Activated naive CD4-positive, alpha-beta T cell treated with anti-CD3 and anti-CD28 coated beads, Interleukin-2, amount 50 U/mL, for 72 hours (primary cell): ENCODE data around the gene IKZF3. TPM values are rescaled to one million over a fixed set of nuclear protein-coding genes. Genes with fewer than 3 reads are reported as not detected.
"Not testable (repeated sequence)": the region's sequence is repeated elsewhere in the genome, so short reads cannot be mapped to it uniquely, and the experiment has no call there.

Source experiments
- ATAC-seq, 2 donors: fragments of 150-1000 bp; cut with Tn5 transposase; 2 replicates each; pipeline ENCODE4 v1.10.0; 2021; ENCODE audit warnings: mild to moderate bottlenecking in 2 of 2, moderate library complexity in 2 of 2
- DNase-seq, 2 donors: peaks; one replicate each; pipeline ENCODE4 v3.0.0; 2021 to 2022; ENCODE audit warnings: low spot score in 2 of 2
- H3K27ac Mint-ChIP-seq, 2 donors: one replicate each; pipeline ENCODE4 v1.8.0; 2022; ENCODE audit warnings: mild to moderate bottlenecking in 2 of 2, mixed read lengths in 2 of 2
- H3K36me3 Mint-ChIP-seq, 2 donors: one replicate each; pipeline ENCODE4 v1.8.0; 2022; ENCODE audit warnings: mixed read lengths in 2 of 2
- H3K9me3 Mint-ChIP-seq, 2 donors: one replicate each; pipeline ENCODE4 v1.8.0; 2022; ENCODE audit warnings: mixed read lengths in 2 of 2
- total RNA-seq, 2 donors: library from RNA; stranded (reverse); gene quantifications; one replicate each; pipeline ENCODE4 v1.2.3, GENCODE V29; 2022

Gene IKZF3
- total RNA-seq, 2 donors from 2014 or later, result 37.6 to 60.8 TPM

DNA sequence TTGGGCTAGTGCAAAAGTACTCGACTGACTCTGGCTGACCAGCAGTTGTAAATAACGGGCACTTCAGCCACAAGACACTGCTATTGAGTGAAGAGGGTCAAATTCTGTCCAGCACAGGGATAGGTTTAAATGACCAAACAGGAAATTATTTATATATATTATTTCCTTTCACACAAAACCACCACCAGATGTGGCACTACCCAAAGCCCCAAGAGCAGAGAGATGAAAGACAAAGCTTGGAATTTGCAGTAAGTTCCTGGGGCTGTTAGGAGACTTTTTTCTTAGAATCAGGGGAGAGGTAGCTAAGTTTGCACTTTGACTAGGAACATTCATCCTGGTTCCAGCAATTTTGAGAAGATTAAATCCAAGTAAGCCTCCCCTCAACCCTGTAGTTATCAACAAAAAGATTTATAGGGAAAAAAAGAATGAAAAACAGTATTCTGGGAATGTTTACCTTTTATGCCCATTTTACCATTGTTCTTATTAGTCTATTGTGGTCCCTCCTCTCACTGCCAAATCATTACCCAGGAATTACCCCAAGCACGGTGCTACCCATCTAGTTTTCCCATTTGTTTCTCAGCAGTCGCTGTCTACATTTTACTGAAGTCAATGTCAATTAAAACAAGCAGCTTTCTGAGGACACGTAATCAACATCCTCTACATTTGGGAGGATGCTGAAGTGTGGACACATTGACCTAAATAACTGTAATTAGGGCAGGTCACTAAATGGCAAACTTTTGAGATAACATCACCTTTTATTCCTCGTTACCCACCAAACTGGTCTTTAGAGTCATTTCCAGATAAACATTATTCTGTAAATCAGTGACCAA is 82.9 kb downstream of the IKZF3 start:
- no peak for DNase-seq
- Mint-ChIP-seq H3K27ac (no peak overlapping the region), H3K36me3 (peaks cover 40 to 42% of the 10 kb centered on the region in 2 donors), H3K9me3 (no peaks in the 10 kb centered on the region)
- no peak for ATAC-seq

DNA sequence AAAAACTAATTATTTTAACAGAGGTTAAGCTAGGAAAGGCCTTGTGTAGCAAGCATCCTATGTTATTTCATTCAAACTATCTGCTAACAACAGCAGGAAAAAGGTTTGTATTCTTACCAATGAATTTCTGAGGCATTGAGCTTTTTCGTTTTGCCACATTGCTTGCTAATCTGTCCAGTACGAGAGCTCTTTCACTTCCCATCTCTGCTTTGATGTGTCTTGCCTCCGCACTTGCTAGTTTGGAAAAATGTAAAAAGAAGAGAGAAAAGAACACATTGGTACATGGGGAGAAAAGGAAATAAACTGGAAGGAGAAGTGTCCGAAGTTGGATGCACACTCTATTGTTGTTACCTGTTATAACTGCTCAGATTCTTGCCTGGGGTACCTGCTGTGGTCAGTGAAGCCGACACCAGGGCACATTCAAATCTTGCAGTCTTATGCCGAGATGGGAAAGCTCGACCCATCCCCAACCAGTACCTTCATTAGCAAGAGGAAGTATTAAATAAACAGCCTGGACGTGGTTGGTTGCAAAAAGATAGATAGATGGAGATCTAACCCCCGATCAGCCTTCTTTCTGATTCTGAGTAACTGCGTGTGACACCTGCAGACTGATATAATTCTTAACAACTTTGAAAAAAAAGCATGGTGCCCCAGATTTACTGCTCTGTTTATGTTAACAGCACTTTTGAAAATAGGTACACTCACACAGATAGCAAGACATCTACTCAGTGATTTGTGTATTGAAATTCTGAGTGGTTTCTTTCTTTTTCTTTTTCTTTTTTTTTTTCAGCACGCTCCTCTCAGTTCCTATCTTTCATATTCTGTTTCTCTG is 86.4 kb downstream of the IKZF3 start:
- no peak for DNase-seq
- Mint-ChIP-seq H3K27ac (peak overlapping the region; percentile 92 to 95), H3K36me3 (peaks cover 35 to 38% of the 10 kb centered on the region in 2 donors), H3K9me3 (no peaks in the 10 kb centered on the region)
- ATAC-seq, result peak; percentile 73 to 93

DNA sequence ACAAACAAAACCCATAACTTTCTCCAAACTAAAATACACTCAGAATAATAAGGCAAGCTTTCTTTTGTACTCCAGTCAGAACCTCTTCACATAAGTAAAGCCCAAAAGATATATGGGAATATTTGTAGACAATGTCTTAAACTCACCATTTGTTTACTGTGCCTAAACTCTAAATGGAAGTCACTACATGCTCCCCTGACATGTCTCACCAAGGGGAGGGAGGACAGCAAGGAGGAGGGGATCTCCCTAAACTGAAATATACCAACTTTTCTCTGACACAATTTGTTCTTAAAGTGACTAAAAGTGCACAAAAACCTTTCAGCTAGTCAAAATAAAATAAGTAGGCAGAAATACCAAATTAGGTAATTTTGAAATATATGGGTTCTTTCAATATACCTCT is 87.9 kb downstream of the IKZF3 start:
- peak; percentile 15 to 23 for ATAC-seq
- Mint-ChIP-seq H3K36me3 (peaks cover 32 to 42% of the 10 kb centered on the region in 2 donors), H3K9me3 (no peaks in the 10 kb centered on the region), H3K27ac (peak overlapping the region; percentile 94 to 95)
- no peak for DNase-seq

DNA sequence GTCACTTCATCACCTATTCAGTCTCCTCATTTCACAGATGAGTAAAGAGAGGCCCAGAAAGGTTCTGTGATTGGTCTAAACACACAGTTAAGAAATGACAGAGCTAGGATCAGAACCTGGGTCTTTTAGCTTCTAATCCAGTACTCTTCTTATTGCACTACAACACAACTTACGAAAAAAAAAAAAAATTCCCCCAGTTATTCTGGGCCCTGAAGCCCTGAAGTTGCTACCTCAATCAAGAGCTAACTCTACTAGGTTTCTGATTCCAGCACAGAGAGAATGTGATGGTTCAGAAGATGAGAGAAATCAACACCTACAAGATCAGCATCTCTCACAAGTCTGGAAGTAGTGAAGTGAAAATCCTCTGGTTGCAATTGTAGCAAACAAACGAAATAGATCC is 89.1 kb downstream of the IKZF3 start:
- DNase-seq (no peak), ATAC-seq (peak in 1 of 2 donors; percentile 12)
- Mint-ChIP-seq H3K36me3 (peaks cover 35 to 43% of the 10 kb centered on the region in 2 donors), H3K9me3 (no peaks in the 10 kb centered on the region), H3K27ac (peak overlapping the region; percentile 58 to 95)

DNA sequence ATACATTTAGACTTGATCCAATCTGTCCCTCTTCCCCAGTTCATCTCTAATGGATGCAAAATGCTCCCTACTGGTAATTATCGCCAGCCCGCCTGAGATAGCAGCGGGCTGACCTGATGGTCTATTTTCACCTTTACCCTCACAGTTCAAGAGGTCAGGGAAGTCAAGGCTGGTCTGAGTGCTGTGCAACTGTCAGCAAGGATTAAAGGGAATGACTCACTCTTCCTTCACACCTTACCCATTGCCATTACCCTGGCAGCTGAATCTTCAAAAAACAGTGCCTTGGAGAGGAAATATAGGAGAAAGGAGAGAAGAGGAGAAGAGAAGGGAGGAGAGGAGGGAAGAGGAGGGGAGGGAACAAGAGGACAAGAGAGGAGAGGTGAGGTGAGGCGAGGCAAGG is 90.1 kb downstream of the IKZF3 start:
- H3K36me3 Mint-ChIP-seq, result peaks cover 37 to 45% of the 10 kb centered on the region in 2 donors
- H3K9me3 Mint-ChIP-seq, result no peaks in the 10 kb centered on the region
- no peak for DNase-seq
- H3K27ac Mint-ChIP-seq, result peak overlapping the region; percentile 95 to 96
- ATAC-seq, result no peak

DNA sequence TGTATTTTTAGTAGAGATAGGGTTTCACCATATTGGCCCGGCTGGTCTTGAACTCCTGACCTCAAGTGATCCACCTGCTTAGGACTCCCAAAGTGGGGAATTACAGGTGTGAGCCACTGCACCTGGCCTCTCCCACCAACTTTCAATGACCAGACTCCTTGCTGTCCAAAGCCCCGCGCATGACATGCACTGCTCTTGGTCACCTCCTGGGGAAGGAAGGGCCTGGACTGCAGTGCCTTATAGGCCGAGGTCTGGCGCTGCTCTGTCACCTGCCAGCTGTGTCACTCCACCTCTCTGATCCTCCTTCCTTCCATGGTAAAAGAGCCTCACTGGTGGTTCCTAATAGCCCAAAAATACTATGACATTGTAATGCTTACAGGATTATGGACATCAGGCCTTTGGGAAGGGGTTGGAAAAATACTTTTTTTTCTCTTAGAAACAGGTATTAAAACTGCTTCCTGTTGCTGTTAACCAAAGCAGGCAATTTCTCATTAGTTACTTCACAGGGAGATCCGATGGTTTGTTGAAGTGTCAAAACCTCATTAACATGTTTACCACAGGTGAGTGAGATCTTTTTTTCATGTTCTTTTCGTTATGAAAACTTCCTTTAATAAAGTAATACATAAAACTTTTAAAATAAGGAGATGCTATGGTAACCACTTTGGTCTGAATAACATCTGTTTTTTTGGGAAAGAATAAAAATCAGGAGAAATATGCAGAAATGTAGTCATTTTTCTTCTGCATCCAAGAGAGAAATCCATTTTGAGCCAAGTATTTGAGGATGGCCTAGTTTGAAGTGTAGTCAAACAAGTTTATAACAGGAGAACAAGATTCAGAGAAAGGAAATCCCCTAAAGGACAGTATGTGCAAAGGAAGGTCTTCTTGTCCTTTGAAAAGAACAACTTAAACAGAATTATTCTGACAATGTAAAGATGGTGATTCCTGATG is 90.9 kb downstream of the IKZF3 start:
- Mint-ChIP-seq H3K9me3 (no peaks in the 10 kb centered on the region), H3K36me3 (peaks cover 42 to 53% of the 10 kb centered on the region in 2 donors), H3K27ac (peak overlapping the region; percentile 91 to 95)
- no peak for DNase-seq
- no peak for ATAC-seq

DNA sequence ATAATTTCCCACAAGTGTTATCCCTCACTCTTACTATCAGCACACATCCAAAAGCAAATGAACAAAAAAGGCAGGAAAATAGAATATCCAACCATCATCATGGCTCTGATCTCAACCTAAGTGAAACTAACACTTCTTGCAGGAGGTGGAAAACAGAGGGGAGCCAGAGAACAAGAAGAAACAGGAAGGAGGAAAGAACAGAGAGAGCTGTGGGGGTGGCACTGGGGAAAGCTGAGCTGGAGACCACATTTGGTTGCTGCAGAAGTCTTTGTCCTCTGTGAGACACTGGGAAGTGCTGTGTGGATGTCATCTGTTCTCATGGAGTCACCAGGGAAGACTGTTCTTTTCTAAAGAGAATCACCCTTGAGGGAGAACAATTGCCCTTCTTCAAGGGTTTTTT is 91.7 kb downstream of the IKZF3 start:
- Mint-ChIP-seq H3K9me3 (no peaks in the 10 kb centered on the region), H3K27ac (peak overlapping the region; percentile 10 to 95), H3K36me3 (peaks cover 44 to 59% of the 10 kb centered on the region in 2 donors)
- DNase-seq (no peak), ATAC-seq (no peak)

DNA sequence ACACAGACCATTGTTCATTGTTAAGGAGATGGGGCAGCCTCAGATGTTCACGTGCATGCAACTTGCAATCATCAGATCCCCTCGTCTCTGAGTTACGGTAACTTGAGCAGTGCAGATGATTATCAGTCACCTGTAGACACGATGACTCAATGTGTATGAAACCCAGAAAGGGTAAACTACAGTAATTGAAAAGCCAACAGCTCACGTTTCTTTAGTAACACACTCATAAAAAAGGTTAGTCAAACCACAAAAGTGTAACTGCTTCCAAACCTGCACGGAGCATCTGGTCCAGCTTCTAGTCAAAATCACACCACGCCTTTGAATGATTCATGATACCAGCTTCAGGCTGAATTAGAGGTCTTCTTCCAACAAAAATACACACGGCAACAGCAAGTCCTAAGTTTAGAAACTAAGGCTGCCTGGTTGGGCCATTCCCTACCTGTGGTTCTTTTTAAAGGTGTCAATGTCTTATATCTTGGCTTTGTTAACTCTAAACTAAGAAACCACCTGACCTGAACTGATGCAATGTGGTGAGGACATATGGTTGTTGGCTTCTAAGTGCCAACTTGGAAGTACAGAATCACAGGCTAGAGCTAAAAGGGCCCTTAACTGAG is 94.0 kb downstream of the IKZF3 start:
- DNase-seq, result peak; percentile 65 to 74
- no peaks in the 10 kb centered on the region for H3K9me3 Mint-ChIP-seq
- peak overlapping the region; percentile 88 to 95 for H3K27ac Mint-ChIP-seq
- ATAC-seq, result peak; percentile 83 to 88
- H3K36me3 Mint-ChIP-seq, result peaks cover 57 to 69% of the 10 kb centered on the region in 2 donors

DNA sequence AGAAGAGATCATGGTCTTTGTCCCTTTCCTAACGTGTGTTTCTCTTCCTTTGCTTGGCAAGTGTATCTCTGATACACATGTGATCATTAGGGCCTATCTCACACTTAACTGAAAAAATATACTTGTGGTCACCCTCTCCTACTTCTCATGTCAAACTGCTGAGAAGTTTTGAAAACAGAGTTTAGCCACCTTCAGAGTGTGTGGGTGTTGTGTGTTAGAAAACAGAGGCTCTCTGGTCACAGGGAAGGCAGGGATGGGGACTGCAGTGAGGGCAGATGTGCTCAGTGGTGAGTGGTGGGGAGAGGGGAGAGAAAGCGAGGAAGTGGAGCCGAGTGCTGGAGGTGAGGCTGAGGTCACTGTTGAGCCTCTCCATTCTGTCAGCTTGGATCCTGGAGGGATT is 97.0 kb downstream of the IKZF3 start:
- Mint-ChIP-seq H3K27ac (peak overlapping the region; percentile 93 to 95), H3K36me3 (peaks cover 54 to 71% of the 10 kb centered on the region in 2 donors), H3K9me3 (no peaks in the 10 kb centered on the region)
- no peak for DNase-seq
- ATAC-seq, result no peak

DNA sequence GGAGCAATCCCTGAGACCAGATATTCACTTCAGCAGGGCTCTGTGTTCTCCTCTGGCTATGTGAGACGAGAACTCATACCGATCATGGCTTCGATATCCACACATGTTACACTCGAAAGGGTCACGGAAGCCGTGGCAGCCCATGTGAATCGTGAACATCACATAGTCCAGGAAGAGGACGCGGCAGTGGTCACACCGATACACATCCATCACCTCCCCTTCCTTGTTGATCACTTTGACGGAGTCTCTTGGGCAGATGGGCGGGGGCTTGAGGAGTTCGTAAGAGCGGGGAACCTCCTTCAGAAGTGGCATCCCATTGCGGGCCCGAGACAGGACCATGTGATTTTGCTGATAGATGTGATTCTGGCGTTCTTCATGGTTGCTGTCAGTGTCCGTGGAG is 98.3 kb downstream of the IKZF3 start:
- ATAC-seq (no peak), DNase-seq (no peak)
- no peaks in the 10 kb centered on the region for H3K9me3 Mint-ChIP-seq
- H3K27ac Mint-ChIP-seq, result peak overlapping the region in 1 of 2 donors; percentile 95
- peaks cover 43 to 70% of the 10 kb centered on the region in 2 donors for H3K36me3 Mint-ChIP-seq

DNA sequence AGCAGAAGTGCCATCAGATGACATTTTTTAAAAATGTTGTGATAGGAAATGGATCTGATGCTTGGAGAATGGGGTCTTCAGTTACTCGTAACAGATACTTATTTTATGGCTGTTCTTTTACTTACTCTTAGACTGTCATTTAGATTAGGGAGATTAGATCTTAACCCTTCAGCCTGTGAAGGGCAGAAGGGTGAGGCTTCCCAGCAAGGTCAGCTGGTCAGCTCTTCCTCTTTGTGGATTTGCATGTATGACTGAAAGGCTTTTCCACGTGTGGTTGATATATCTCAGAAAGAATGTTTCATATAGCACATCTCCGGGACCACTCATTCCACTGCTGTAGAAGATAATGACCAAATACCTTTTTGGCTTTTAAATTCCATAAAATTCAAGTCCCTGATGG is 98.9 kb downstream of the IKZF3 start:
- Mint-ChIP-seq H3K36me3 (peaks cover 43 to 73% of the 10 kb centered on the region in 2 donors), H3K27ac (peak overlapping the region in 1 of 2 donors; percentile 95)

DNA sequence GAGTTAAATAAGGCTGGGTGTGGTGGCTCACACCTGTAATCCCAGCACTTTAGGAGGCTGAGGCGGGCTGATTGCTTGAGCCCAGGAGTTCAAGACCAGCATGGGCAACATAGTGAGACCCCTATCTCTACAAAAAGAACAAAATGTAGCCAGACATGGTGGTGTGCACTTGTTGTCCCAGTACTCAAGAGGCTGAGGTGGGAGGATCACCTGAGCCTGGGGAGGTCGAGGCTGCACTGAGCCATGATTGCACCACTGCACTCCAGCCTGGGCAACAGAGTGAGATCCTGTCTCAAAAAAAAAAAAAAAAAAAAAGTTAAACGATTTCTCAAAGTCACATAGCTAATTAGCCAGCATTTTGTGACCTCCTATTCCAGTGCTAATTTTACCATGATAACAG is 99.9 kb downstream of the IKZF3 start:
- DNase-seq, ATAC-seq, H3K9me3 Mint-ChIP-seq, H3K27ac Mint-ChIP-seq: not testable (repeated sequence)
- H3K36me3 Mint-ChIP-seq, result peaks cover 43 to 72% of the 10 kb centered on the region in 2 donors

More for the DNA sequence above, 98.9 kb downstream of the IKZF3 start:
- DNase-seq (no peak), ATAC-seq (no peak)
- H3K9me3 Mint-ChIP-seq, result no peaks in the 10 kb centered on the region

DNA sequence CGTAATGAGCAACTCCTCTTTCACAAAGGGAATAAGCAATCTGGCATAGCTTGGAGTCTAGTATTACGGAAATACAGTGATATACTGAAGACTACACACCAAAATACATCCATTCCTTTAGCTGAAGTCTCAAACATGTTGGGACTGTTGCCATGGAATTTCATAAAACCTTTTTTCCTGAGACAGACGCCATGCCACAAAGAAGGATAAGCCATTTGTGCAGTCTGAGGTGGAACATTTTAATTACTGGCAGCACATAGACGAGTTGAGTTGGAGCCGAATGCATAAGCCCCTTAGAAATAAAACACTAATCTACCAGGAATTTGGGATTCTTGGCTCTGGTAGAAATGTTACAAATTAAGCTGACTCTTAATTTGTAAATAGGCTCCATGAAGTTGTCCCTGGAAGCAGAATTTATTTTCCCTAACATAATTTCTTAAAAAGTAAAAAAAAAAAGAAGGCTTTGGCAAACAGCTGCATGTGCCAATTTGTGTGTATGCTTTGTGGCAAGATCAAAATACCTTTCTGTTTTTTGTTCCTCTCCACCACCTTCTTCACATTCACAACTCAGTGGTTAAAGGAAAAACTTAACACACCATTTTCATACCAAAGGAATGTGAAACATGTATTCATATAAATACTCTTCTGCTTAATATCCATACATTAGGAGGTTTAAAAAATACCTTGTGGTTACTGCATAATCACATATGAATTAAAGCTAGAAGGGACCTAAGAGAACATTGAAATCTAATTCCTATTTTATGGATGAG is 100.9 kb downstream of the IKZF3 start:
- ATAC-seq (no peak), DNase-seq (no peak)
- no peaks in the 10 kb centered on the region for H3K9me3 Mint-ChIP-seq
- H3K36me3 Mint-ChIP-seq, result peaks cover 36 to 63% of the 10 kb centered on the region in 2 donors
- H3K27ac Mint-ChIP-seq, result peak overlapping the region; percentile 77 to 89

DNA sequence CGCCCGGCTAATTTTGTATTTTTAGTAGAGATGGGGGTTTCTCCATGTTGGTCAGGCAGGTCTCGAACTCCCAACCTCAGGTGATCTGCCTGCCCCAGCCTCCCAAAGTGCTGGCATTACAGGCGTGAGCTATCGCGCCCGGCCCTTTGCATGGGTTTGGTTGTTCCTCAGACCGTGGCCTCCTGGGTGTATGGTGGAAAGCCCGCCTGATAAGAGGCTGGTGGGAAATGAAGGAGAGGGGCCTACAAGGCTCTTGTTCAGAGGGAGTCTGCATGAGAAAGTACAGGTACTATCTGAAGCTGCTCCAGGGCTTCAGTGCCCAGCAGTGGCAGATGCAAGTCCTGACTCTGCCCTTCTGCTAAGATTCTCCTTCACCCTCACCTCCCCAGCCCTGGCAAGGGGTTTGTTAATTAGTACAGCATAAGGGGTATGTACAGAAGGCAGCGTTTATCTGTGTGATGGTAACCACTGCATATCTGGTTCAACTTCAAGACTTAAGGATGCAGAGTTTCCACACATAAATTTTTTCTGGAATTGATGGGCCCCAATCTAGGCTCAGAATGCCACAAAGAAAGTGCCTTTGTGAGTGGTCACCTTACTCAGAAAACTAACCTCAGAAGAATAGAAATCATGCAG is 102.1 kb downstream of the IKZF3 start:
- DNase-seq (no peak), ATAC-seq (peak; percentile 28 to 52)
- Mint-ChIP-seq H3K36me3 (peaks cover 25 to 52% of the 10 kb centered on the region in 2 donors), H3K27ac (peak overlapping the region; percentile 44 to 77), H3K9me3 (no peaks in the 10 kb centered on the region)

DNA sequence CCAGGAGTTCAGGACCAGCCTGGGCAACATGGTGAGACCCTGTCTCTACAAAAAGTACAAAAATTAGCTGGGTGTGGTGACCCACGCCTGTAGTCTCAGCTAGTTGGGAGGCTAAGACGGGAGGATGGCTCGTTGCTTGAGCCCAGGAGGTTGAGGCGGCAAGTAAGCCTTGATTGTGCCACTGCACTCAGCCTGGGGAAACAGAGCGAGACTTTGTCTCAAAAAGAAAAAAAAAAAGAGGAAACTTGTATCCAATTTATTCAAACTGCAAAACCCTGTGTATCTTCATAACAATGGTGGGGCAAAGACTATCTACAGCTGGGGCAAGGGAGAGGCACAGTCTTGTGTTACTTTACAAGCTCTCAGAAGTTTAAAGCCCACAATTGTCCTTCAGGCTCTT is 104.9 kb downstream of the IKZF3 start:
- no peak for DNase-seq
- no peaks in the 10 kb centered on the region for H3K9me3 Mint-ChIP-seq
- peaks cover 0 to 26% of the 10 kb centered on the region in 2 donors for H3K36me3 Mint-ChIP-seq
- ATAC-seq, result no peak
- peak overlapping the region in 1 of 2 donors; percentile 85 for H3K27ac Mint-ChIP-seq
